ENCODE data around the gene SMARCA2. TPM values are rescaled to one million over a fixed set of nuclear protein-coding genes. Genes with fewer than 3 reads are reported as not detected.

The SMARCA2 gene
- total and polyA plus RNA-seq, 3 donors from 2014 or later: 176 to 251 (median 241) TPM

GRCh38 chr9:2012347-2012746 is 2.8 kb upstream of the SMARCA2 start:
- no peaks in the 10 kb centered on the region for H3K27me3 ChIP-seq
- no peaks in the 10 kb centered on the region for H3K4me1 ChIP-seq
- no peak overlapping the region for H3K27ac ChIP-seq
- no peak for DNase-seq
- intact Hi-C loops (cut with DNase I; ENCODE audit: low total_unique reads): no loop called here
- TF ChIP-seq CTCF (IDR thresholded peaks at IDR 0.05): no peak
- TF ChIP-seq POLR2A (IDR thresholded peaks at IDR 0.05): no peak
- H3K36me3 ChIP-seq (ENCODE audit: low read depth, missing control alignments): no peaks in the 10 kb centered on the region
- WGBS, 2 donors: 93 to 94% methylated on average over 4 of the region's 4 CpGs
- no peaks in the 10 kb centered on the region for H3K9me3 ChIP-seq
- no peak overlapping the region for H3K4me3 ChIP-seq

GRCh38 chr9:2013743-2014475 is 1.2 kb upstream of the SMARCA2 start:
- Histone ChIP-seq H3K4me3 (peak overlapping the region; percentile 75 to 93), H3K36me3 (ENCODE audit: low read depth, missing control alignments) (no peaks in the 10 kb centered on the region), H3K27ac (peak overlapping the region; percentile 91 to 98), H3K9me3 (no peaks in the 10 kb centered on the region), H3K27me3 (no peaks in the 10 kb centered on the region), H3K4me1 (peaks cover 5% of the 10 kb centered on the region)
- TF ChIP-seq CTCF (IDR thresholded peaks at IDR 0.05) (no peak), POLR2A (IDR thresholded peaks at IDR 0.05) (no peak)
- intact Hi-C loops (cut with DNase I; ENCODE audit: low total_unique reads): no loop called here
- WGBS, 2 donors: 12 to 14% methylated on average over 13 of the region's 13 CpGs
- no peak for DNase-seq

GRCh38 chr9:2015581-2016407 is 647 bp downstream of the SMARCA2 start:
- WGBS, 2 donors: 1 to 2% methylated on average over 34 to 59 of the region's 59 CpGs
- peak overlapping the region; percentile 75 to 93 for H3K4me3 ChIP-seq
- TF ChIP-seq POLR2A (IDR thresholded peaks at IDR 0.05) (no peak), CTCF (IDR thresholded peaks at IDR 0.05) (no peak)
- no peaks in the 10 kb centered on the region for H3K36me3 ChIP-seq (ENCODE audit: low read depth, missing control alignments)
- DNase-seq: peak; percentile 34
- intact Hi-C loops (cut with DNase I; ENCODE audit: low total_unique reads): no loop called here
- H3K27ac ChIP-seq: peak overlapping the region; percentile 91 to 98
- no peaks in the 10 kb centered on the region for H3K27me3 ChIP-seq
- H3K4me1 ChIP-seq: peaks cover 13% of the 10 kb centered on the region
- no peaks in the 10 kb centered on the region for H3K9me3 ChIP-seq

- Histone ChIP-seq H3K9me3 (no peaks in the 10 kb centered on the region), H3K27me3 (no peaks in the 10 kb centered on the region), H3K4me1 (peaks cover 16% of the 10 kb centered on the region), H3K4me3 (peak overlapping the region; percentile 75 to 93), H3K27ac (peak overlapping the region; percentile 91 to 98), H3K36me3 (ENCODE audit: low read depth, missing control alignments) (no peaks in the 10 kb centered on the region)
- peak; percentile 90 for DNase-seq
- WGBS, 2 donors: 0% methylated on average over 10 to 85 of the region's 85 CpGs
- intact Hi-C loops (cut with DNase I; ENCODE audit: low total_unique reads): no loop called here
- TF ChIP-seq CTCF (IDR thresholded peaks at IDR 0.05) (no peak), POLR2A (IDR thresholded peaks at IDR 0.05) (no peak)
Observed at GRCh38 chr9:2016408-2017330, 1.5 kb downstream of the SMARCA2 start.

All from testis (tissue), 3 donors.